ENCODE measurements around the gene LZTS2. TPM values are rescaled to one million over a fixed set of nuclear protein-coding genes. Genes with fewer than 3 reads are reported as not detected.

LZTS2 gene
- total and polyA plus RNA-seq, 10 of the 15 experiments (the other 5 are each of a cell fraction or from before 2014, with no cell fraction given): 0.08 to 13.4 (median 7.2) TPM

DNA sequence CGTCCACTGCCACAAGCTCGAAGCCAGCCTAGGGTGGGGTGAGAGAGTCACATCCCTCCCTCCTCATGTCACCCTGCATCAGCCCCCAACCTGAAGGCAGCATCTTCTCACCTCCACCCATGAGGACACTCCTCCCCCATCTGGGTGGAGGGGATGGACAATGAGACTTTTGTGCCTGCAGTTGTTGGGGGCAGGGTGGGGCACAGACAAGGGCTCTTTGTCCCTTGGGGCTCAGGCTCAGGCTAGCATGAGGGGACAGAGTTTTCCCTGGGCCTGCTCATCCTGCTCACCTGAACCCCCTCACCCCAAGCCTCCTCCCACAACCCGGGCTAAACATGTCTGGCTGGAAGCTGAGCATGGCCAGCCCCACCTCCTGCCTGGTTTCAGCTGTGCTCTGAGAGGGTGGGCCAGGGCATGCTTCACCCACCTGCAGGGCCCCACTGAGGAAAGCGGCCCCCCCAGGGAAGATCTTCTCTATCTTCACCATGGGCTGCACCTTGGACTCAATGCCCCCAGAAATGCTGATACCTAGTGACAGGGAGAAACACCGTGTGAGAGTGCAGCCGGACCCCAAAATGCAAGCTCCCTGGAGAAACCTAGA is 9.3 kb downstream of the LZTS2 start (continued):
- TF ChIP-seq SMARCA5 (IDR thresholded peaks at IDR 0.05): no peak
- TF ChIP-seq, protein P1, sequence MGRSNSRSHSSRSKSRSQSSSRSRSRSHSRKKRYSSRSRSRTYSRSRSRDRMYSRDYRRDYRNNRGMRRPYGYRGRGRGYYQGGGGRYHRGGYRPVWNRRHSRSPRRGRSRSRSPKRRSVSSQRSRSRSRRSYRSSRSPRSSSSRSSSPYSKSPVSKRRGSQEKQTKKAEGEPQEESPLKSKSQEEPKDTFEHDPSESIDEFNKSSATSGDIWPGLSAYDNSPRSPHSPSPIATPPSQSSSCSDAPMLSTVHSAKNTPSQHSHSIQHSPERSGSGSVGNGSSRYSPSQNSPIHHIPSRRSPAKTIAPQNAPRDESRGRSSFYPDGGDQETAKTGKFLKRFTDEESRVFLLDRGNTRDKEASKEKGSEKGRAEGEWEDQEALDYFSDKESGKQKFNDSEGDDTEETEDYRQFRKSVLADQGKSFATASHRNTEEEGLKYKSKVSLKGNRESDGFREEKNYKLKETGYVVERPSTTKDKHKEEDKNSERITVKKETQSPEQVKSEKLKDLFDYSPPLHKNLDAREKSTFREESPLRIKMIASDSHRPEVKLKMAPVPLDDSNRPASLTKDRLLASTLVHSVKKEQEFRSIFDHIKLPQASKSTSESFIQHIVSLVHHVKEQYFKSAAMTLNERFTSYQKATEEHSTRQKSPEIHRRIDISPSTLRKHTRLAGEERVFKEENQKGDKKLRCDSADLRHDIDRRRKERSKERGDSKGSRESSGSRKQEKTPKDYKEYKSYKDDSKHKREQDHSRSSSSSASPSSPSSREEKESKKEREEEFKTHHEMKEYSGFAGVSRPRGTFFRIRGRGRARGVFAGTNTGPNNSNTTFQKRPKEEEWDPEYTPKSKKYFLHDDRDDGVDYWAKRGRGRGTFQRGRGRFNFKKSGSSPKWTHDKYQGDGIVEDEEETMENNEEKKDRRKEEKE (IDR thresholded peaks at IDR 0.05): no peak
- TF ChIP-seq, protein P2, sequence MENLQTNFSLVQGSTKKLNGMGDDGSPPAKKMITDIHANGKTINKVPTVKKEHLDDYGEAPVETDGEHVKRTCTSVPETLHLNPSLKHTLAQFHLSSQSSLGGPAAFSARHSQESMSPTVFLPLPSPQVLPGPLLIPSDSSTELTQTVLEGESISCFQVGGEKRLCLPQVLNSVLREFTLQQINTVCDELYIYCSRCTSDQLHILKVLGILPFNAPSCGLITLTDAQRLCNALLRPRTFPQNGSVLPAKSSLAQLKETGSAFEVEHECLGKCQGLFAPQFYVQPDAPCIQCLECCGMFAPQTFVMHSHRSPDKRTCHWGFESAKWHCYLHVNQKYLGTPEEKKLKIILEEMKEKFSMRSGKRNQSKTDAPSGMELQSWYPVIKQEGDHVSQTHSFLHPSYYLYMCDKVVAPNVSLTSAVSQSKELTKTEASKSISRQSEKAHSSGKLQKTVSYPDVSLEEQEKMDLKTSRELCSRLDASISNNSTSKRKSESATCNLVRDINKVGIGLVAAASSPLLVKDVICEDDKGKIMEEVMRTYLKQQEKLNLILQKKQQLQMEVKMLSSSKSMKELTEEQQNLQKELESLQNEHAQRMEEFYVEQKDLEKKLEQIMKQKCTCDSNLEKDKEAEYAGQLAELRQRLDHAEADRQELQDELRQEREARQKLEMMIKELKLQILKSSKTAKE (IDR thresholded peaks at IDR 0.05; ENCODE audit: low read depth, poor library complexity, severe bottlenecking): no peak

DNA sequence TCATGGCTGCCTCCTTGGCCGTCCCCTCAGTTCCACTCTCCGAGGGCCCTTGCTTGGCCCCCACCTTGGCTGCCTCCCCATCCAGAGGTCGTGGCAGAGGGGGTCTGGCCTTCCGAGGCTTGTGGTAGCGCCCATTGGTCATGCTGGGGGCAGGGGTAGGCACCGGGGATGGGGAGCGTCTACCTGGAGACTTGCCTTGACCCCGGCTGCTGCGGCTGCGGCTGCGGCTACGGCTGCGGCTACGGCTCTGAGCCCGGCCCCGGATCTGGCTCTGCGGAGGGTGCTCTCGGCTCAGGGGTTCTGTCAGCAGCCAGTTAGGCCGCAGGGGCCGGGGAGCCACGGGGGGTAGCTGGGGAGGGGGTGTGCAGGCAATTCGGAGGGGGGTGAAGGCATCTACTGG is 10.7 kb downstream of the LZTS2 start:
- 56% methylated on average over 21 of the region's 22 CpGs for WGBS (ENCODE audit: insufficient coverage, insufficient replicate concordance, low lambda C conversion rate, missing lambda C conversion rate)
- DNase-seq (ENCODE audit: low read depth, low spot score): no peak
- no peaks in the 10 kb centered on the region; a peak in 1 of 4 replicates for H3K36me3 ChIP-seq (ENCODE audit: control insufficient read depth in 2 of 2, insufficient read depth in 2 of 2, low read length in 1 of 2)
- SMC1A ChIA-PET (ENCODE audit: uncharacterized antibody, unreplicated experiment): no interaction called here
- no peak overlapping the region for H3K4me2 ChIP-seq (ENCODE audit: control insufficient read depth, insufficient read depth)
- no peaks in the 10 kb centered on the region for H3K9me3 ChIP-seq (replicated peaks; ENCODE audit: control insufficient read depth, insufficient read depth, low read length)
- H4K20me1 ChIP-seq (ENCODE audit: control insufficient read depth, insufficient read depth): no peaks in the 10 kb centered on the region
- no TSS peak for BruUV-seq (replicated peaks)
- RAD21 ChIA-PET (ENCODE audit: unreplicated experiment): no interaction called here
- no peak overlapping the region for H3K9ac ChIP-seq (ENCODE audit: control insufficient read depth, insufficient read depth, low read length)
- no peaks in the 10 kb centered on the region; a peak in 2 of 4 replicates for H3K27me3 ChIP-seq (replicated peaks in 1 of 2; ENCODE audit: control insufficient read depth in 2 of 2, insufficient read depth in 2 of 2, low read length in 1 of 2)
- no peaks in the 10 kb centered on the region for H3K79me2 ChIP-seq (ENCODE audit: control insufficient read depth, insufficient read depth, low read length)
- intact Hi-C loops (cut with micrococcal nuclease; ENCODE audit: unreplicated experiment): no loop called here
- no peak for ATAC-seq
- POLR2A ChIA-PET: no interaction called here
- peaks cover 3% of the 10 kb centered on the region; the same call in 1 of the 2 replicates for H3K4me1 ChIP-seq (ENCODE audit: control insufficient read depth, insufficient read depth, low read length)
- no peak overlapping the region for H2AFZ ChIP-seq (ENCODE audit: control insufficient read depth, low read depth, low read length)
- FAIRE-seq: no peak
- no peak overlapping the region for H3K27ac ChIP-seq (ENCODE audit: control insufficient read depth, insufficient read depth)
- CTCF ChIA-PET: interaction anchor here (0.8 to 2.2 kb wide), 2 partner anchors 10 to 43 kb away, joined by 3 to 7 read pairs; partner anchors contain the start of gene LZTS2
- no peak overlapping the region for H3K4me3 ChIP-seq
- in situ Hi-C loops (cut with MboI): no loop called here
- no peak for TF ChIP-seq NRF1 (conservative IDR thresholded peaks at IDR 0.05; ENCODE audit: low read depth, low read length)
- TF ChIP-seq, protein P3, sequence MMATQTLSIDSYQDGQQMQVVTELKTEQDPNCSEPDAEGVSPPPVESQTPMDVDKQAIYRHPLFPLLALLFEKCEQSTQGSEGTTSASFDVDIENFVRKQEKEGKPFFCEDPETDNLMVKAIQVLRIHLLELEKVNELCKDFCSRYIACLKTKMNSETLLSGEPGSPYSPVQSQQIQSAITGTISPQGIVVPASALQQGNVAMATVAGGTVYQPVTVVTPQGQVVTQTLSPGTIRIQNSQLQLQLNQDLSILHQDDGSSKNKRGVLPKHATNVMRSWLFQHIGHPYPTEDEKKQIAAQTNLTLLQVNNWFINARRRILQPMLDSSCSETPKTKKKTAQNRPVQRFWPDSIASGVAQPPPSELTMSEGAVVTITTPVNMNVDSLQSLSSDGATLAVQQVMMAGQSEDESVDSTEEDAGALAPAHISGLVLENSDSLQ (IDR thresholded peaks at IDR 0.05): no peak
- TF ChIP-seq POU2F2 (IDR thresholded peaks at IDR 0.05; ENCODE audit: borderline replicate concordance, low read depth, low read length): no peak
- TF ChIP-seq, protein P4, sequence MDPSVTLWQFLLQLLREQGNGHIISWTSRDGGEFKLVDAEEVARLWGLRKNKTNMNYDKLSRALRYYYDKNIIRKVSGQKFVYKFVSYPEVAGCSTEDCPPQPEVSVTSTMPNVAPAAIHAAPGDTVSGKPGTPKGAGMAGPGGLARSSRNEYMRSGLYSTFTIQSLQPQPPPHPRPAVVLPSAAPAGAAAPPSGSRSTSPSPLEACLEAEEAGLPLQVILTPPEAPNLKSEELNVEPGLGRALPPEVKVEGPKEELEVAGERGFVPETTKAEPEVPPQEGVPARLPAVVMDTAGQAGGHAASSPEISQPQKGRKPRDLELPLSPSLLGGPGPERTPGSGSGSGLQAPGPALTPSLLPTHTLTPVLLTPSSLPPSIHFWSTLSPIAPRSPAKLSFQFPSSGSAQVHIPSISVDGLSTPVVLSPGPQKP (IDR thresholded peaks at IDR 0.05; ENCODE audit: low read depth, low read length): no peak
- TF ChIP-seq ZNF217 (IDR thresholded peaks at IDR 0.05): no peak
- TF ChIP-seq, protein P5, sequence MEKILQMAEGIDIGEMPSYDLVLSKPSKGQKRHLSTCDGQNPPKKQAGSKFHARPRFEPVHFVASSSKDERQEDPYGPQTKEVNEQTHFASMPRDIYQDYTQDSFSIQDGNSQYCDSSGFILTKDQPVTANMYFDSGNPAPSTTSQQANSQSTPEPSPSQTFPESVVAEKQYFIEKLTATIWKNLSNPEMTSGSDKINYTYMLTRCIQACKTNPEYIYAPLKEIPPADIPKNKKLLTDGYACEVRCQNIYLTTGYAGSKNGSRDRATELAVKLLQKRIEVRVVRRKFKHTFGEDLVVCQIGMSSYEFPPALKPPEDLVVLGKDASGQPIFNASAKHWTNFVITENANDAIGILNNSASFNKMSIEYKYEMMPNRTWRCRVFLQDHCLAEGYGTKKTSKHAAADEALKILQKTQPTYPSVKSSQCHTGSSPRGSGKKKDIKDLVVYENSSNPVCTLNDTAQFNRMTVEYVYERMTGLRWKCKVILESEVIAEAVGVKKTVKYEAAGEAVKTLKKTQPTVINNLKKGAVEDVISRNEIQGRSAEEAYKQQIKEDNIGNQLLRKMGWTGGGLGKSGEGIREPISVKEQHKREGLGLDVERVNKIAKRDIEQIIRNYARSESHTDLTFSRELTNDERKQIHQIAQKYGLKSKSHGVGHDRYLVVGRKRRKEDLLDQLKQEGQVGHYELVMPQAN (conservative IDR thresholded peaks at IDR 0.05): no peak
- TF ChIP-seq HDAC6 (IDR thresholded peaks at IDR 0.05; ENCODE audit: unreplicated experiment): no peak
- no peak for TF ChIP-seq PAX8 (IDR thresholded peaks at IDR 0.05)
- TF ChIP-seq MTA3 (IDR thresholded peaks at IDR 0.05; ENCODE audit: borderline replicate concordance, low read length): no peak
